Measurements from ENCODE around the gene HELZ2. TPM values are rescaled to one million over a fixed set of nuclear protein-coding genes. Genes with fewer than 3 reads are reported as not detected.

HELZ2 gene
- total RNA-seq, 1 donor from 2014 or later = 12.5 TPM

- Histone ChIP-seq H3K4me1 (ENCODE audit: control insufficient read depth in 3 of 3, insufficient read depth in 3 of 3, low read length in 3 of 3) (peaks cover 0 to 20% (median 9%) of the 10 kb centered on the region in 3 donors), H3K27me3 (ENCODE audit: control insufficient read depth in 3 of 3, insufficient read depth in 3 of 3, low read length in 3 of 3) (peaks cover 24 to 49% (median 44%) of the 10 kb centered on the region in 3 donors), H3K4me3 (ENCODE audit: low read length in 3 of 3) (peak overlapping the region in 1 of 3 donors; percentile 35), H3K36me3 (ENCODE audit: control insufficient read depth in 3 of 3, insufficient read depth in 3 of 3, low read length in 3 of 3) (no peaks in the 10 kb centered on the region), H3K27ac (ENCODE audit: low read depth, low read length) (no peak overlapping the region), H3K9me3 (ENCODE audit: control insufficient read depth in 3 of 3, low read length in 3 of 3) (no peaks in the 10 kb centered on the region), H3K9ac (ENCODE audit: low read depth in 1 of 3, low read length in 3 of 3) (no peak overlapping the region)
These were observed 35.6 kb downstream of the HELZ2 start for GRCh38 chr20:63538204-63539091.

GRCh38 chr20:63537525-63538203 is 36.4 kb downstream of the HELZ2 start:
- H3K36me3 ChIP-seq (ENCODE audit: control insufficient read depth in 3 of 3, insufficient read depth in 3 of 3, low read length in 3 of 3) = no peaks in the 10 kb centered on the region
- H3K9me3 ChIP-seq (ENCODE audit: control insufficient read depth in 3 of 3, low read length in 3 of 3) = no peaks in the 10 kb centered on the region
- no peak overlapping the region for H3K27ac ChIP-seq (ENCODE audit: low read depth, low read length)
- H3K4me1 ChIP-seq (ENCODE audit: control insufficient read depth in 3 of 3, insufficient read depth in 3 of 3, low read length in 3 of 3) = peaks cover 0 to 20% (median 9%) of the 10 kb centered on the region in 3 donors
- peak overlapping the region in 1 of 3 donors; percentile 35 for H3K4me3 ChIP-seq (ENCODE audit: low read length in 3 of 3)
- peak overlapping the region in 2 of 3 donors; percentile 53 to 62 for H3K9ac ChIP-seq (ENCODE audit: low read depth in 1 of 3, low read length in 3 of 3)
- peaks cover 26 to 52% (median 48%) of the 10 kb centered on the region in 3 donors for H3K27me3 ChIP-seq (ENCODE audit: control insufficient read depth in 3 of 3, insufficient read depth in 3 of 3, low read length in 3 of 3)

- Histone ChIP-seq H3K27me3 (ENCODE audit: control insufficient read depth in 3 of 3, insufficient read depth in 3 of 3, low read length in 3 of 3) (peaks cover 30 to 57% (median 54%) of the 10 kb centered on the region in 3 donors), H3K27ac (ENCODE audit: low read depth, low read length) (no peak within 1 kb of the TSS), H3K4me3 (ENCODE audit: low read length in 3 of 3) (peak within 1 kb of the TSS in 1 of 3 donors; percentile 35)
These were observed 37.0 kb downstream of the HELZ2 start, which contains the start of gene PTK6 for GRCh38 chr20:63536997-63537524. TSS of gene PTK6 (minus strand) at chr20:63537376. CDS start at chr20:63537314, 62 bp downstream.

GRCh38 chr20:63536241-63536977 is 37.6 kb downstream of the HELZ2 start:
- no peak overlapping the region for H3K9ac ChIP-seq (ENCODE audit: low read depth in 1 of 3, low read length in 3 of 3)
- H3K9me3 ChIP-seq (ENCODE audit: control insufficient read depth in 3 of 3, low read length in 3 of 3) = no peaks in the 10 kb centered on the region
- H3K4me1 ChIP-seq (ENCODE audit: control insufficient read depth in 3 of 3, insufficient read depth in 3 of 3, low read length in 3 of 3) = peaks cover 0 to 20% (median 9%) of the 10 kb centered on the region in 3 donors
- peaks cover 35 to 62% (median 60%) of the 10 kb centered on the region in 3 donors for H3K27me3 ChIP-seq (ENCODE audit: control insufficient read depth in 3 of 3, insufficient read depth in 3 of 3, low read length in 3 of 3)
- H3K36me3 ChIP-seq (ENCODE audit: control insufficient read depth in 3 of 3, insufficient read depth in 3 of 3, low read length in 3 of 3) = no peaks in the 10 kb centered on the region
- H3K27ac ChIP-seq (ENCODE audit: low read depth, low read length) = no peak overlapping the region
- H3K4me3 ChIP-seq (ENCODE audit: low read length in 3 of 3) = no peak overlapping the region

More at GRCh38 chr20:63536997-63537524, 37.0 kb downstream of the HELZ2 start, which contains the start of gene PTK6:
- Histone ChIP-seq H3K9ac (ENCODE audit: low read depth in 1 of 3, low read length in 3 of 3) (peak within 1 kb of the TSS in 2 of 3 donors; percentile 53 to 62), H3K4me1 (ENCODE audit: control insufficient read depth in 3 of 3, insufficient read depth in 3 of 3, low read length in 3 of 3) (peaks cover 0 to 20% (median 9%) of the 10 kb centered on the region in 3 donors), H3K9me3 (ENCODE audit: control insufficient read depth in 3 of 3, low read length in 3 of 3) (no peaks in the 10 kb centered on the region), H3K36me3 (ENCODE audit: control insufficient read depth in 3 of 3, insufficient read depth in 3 of 3, low read length in 3 of 3) (no peaks in the 10 kb centered on the region)

GRCh38 chr20:63534831-63535651 is 39.0 kb downstream of the HELZ2 start:
- no peaks in the 10 kb centered on the region for H3K36me3 ChIP-seq (ENCODE audit: control insufficient read depth in 3 of 3, insufficient read depth in 3 of 3, low read length in 3 of 3)
- H3K9ac ChIP-seq (ENCODE audit: low read depth in 1 of 3, low read length in 3 of 3) = no peak overlapping the region
- peaks cover 39 to 64% (median 60%) of the 10 kb centered on the region in 3 donors for H3K27me3 ChIP-seq (ENCODE audit: control insufficient read depth in 3 of 3, insufficient read depth in 3 of 3, low read length in 3 of 3)
- no peak overlapping the region for H3K27ac ChIP-seq (ENCODE audit: low read depth, low read length)
- H3K4me1 ChIP-seq (ENCODE audit: control insufficient read depth in 3 of 3, insufficient read depth in 3 of 3, low read length in 3 of 3) = peaks cover 0 to 20% (median 9%) of the 10 kb centered on the region in 3 donors
- no peaks in the 10 kb centered on the region for H3K9me3 ChIP-seq (ENCODE audit: control insufficient read depth in 3 of 3, low read length in 3 of 3)
- no peak overlapping the region for H3K4me3 ChIP-seq (ENCODE audit: low read length in 3 of 3)

GRCh38 chr20:63534427-63534830 is 39.6 kb downstream of the HELZ2 start:
- Histone ChIP-seq H3K9me3 (ENCODE audit: control insufficient read depth in 3 of 3, low read length in 3 of 3) (no peaks in the 10 kb centered on the region), H3K4me1 (ENCODE audit: control insufficient read depth in 3 of 3, insufficient read depth in 3 of 3, low read length in 3 of 3) (peaks cover 0 to 20% (median 9%) of the 10 kb centered on the region in 3 donors), H3K27me3 (ENCODE audit: control insufficient read depth in 3 of 3, insufficient read depth in 3 of 3, low read length in 3 of 3) (peaks cover 43 to 65% (median 65%) of the 10 kb centered on the region in 3 donors), H3K27ac (ENCODE audit: low read depth, low read length) (no peak overlapping the region), H3K36me3 (ENCODE audit: control insufficient read depth in 3 of 3, insufficient read depth in 3 of 3, low read length in 3 of 3) (no peaks in the 10 kb centered on the region), H3K9ac (ENCODE audit: low read depth in 1 of 3, low read length in 3 of 3) (no peak overlapping the region), H3K4me3 (ENCODE audit: low read length in 3 of 3) (no peak overlapping the region)

- no peak overlapping the region for H3K27ac ChIP-seq (ENCODE audit: low read depth, low read length)
- H3K9me3 ChIP-seq (ENCODE audit: control insufficient read depth in 3 of 3, low read length in 3 of 3) = no peaks in the 10 kb centered on the region
- H3K9ac ChIP-seq (ENCODE audit: low read depth in 1 of 3, low read length in 3 of 3) = no peak overlapping the region
- no peaks in the 10 kb centered on the region for H3K36me3 ChIP-seq (ENCODE audit: control insufficient read depth in 3 of 3, insufficient read depth in 3 of 3, low read length in 3 of 3)
- peaks cover 0 to 20% (median 9%) of the 10 kb centered on the region in 3 donors for H3K4me1 ChIP-seq (ENCODE audit: control insufficient read depth in 3 of 3, insufficient read depth in 3 of 3, low read length in 3 of 3)
- no peak overlapping the region for H3K4me3 ChIP-seq (ENCODE audit: low read length in 3 of 3)
- H3K27me3 ChIP-seq (ENCODE audit: control insufficient read depth in 3 of 3, insufficient read depth in 3 of 3, low read length in 3 of 3) = peaks cover 48 to 70% (median 70%) of the 10 kb centered on the region in 3 donors
These were observed 40.1 kb downstream of the HELZ2 start for GRCh38 chr20:63533871-63534393.

GRCh38 chr20:63533388-63533787 is 40.7 kb downstream of the HELZ2 start:
- Histone ChIP-seq H3K4me3 (ENCODE audit: low read length in 3 of 3) (no peak overlapping the region), H3K9me3 (ENCODE audit: control insufficient read depth in 3 of 3, low read length in 3 of 3) (no peaks in the 10 kb centered on the region), H3K9ac (ENCODE audit: low read depth in 1 of 3, low read length in 3 of 3) (no peak overlapping the region), H3K4me1 (ENCODE audit: control insufficient read depth in 3 of 3, insufficient read depth in 3 of 3, low read length in 3 of 3) (peaks cover 0 to 20% (median 9%) of the 10 kb centered on the region in 3 donors), H3K36me3 (ENCODE audit: control insufficient read depth in 3 of 3, insufficient read depth in 3 of 3, low read length in 3 of 3) (no peaks in the 10 kb centered on the region), H3K27ac (ENCODE audit: low read depth, low read length) (no peak overlapping the region), H3K27me3 (ENCODE audit: control insufficient read depth in 3 of 3, insufficient read depth in 3 of 3, low read length in 3 of 3) (peaks cover 48 to 72% (median 71%) of the 10 kb centered on the region in 3 donors)

All from skeletal muscle tissue (tissue), 4 donors.